H7 (cell line): ENCODE data around the gene MACIR. TPM values are rescaled to one million over a fixed set of nuclear protein-coding genes. Genes with fewer than 3 reads are reported as not detected.

Experiments
- DNase-seq: peaks from one replicate; pipeline ENCODE4 v3.0.0; 2012
- H3K27me3 ChIP-seq: 2 replicates; pipeline ENCODE4 v1.6.0; 2011; ENCODE audit warnings: mild to moderate bottlenecking, low read length; ENCODE audit not compliant: control insufficient read depth, insufficient read depth
- H3K36me3 ChIP-seq: replicated peaks from 2 replicates; pipeline ENCODE4 v1.5.1; 2011; ENCODE audit warnings: low read length; ENCODE audit not compliant: control insufficient read depth, insufficient read depth
- H3K4me3 ChIP-seq: 2 replicates; pipeline ENCODE4 v1.5.1; 2011; ENCODE audit warnings: low read depth, mild to moderate bottlenecking, control low read depth, low read length, moderate library complexity; ENCODE audit not compliant: insufficient read depth
- total RNA-seq: library from RNA; depleted of rRNA; stranded (reverse); fragments of >200 nt; shearing (Covaris generic); gene quantifications from 2 replicates; pipeline ENCODE4 v1.2.3, GENCODE V29; 2014

The MACIR gene
- total RNA-seq, 1 experiment from 2014 or later = 15.0 TPM

GRCh38 chr5:103293099-103293498 lies 34.5 kb downstream of the MACIR start:
- DNase-seq = no peak
- Histone ChIP-seq H3K36me3 (no peaks in the 10 kb centered on the region), H3K4me3 (no peak overlapping the region), H3K27me3 (no peaks in the 10 kb centered on the region)

- no peaks in the 10 kb centered on the region for H3K36me3 ChIP-seq
- no peak for DNase-seq
- H3K4me3 ChIP-seq = no peak overlapping the region
- H3K27me3 ChIP-seq = no peaks in the 10 kb centered on the region
These were observed 35.2 kb downstream of the MACIR start for GRCh38 chr5:103293719-103294118.

- H3K4me3 ChIP-seq = no peak overlapping the region
- no peak for DNase-seq
- H3K36me3 ChIP-seq = no peaks in the 10 kb centered on the region
- H3K27me3 ChIP-seq = no peaks in the 10 kb centered on the region
These were observed 36.3 kb downstream of the MACIR start for GRCh38 chr5:103294906-103295305.

- no peak for DNase-seq
- no peaks in the 10 kb centered on the region for H3K36me3 ChIP-seq
- no peak overlapping the region for H3K4me3 ChIP-seq
- H3K27me3 ChIP-seq = no peaks in the 10 kb centered on the region
These were observed 36.9 kb downstream of the MACIR start for GRCh38 chr5:103295424-103295823.

- Histone ChIP-seq H3K36me3 (no peaks in the 10 kb centered on the region), H3K27me3 (no peaks in the 10 kb centered on the region), H3K4me3 (no peak overlapping the region)
- no peak for DNase-seq
These were observed 37.3 kb downstream of the MACIR start for GRCh38 chr5:103295871-103296270.

- H3K4me3 ChIP-seq = no peak overlapping the region
- DNase-seq = no peak
- no peaks in the 10 kb centered on the region for H3K36me3 ChIP-seq
- no peaks in the 10 kb centered on the region for H3K27me3 ChIP-seq
These were observed 39.6 kb downstream of the MACIR start for GRCh38 chr5:103298117-103298516.

- Histone ChIP-seq H3K4me3 (no peak overlapping the region), H3K36me3 (no peaks in the 10 kb centered on the region), H3K27me3 (no peaks in the 10 kb centered on the region)
- DNase-seq = no peak
These were observed 40.1 kb downstream of the MACIR start for GRCh38 chr5:103298607-103299188.

- no peak for DNase-seq
- Histone ChIP-seq H3K4me3 (no peak overlapping the region), H3K36me3 (no peaks in the 10 kb centered on the region), H3K27me3 (no peaks in the 10 kb centered on the region)
These were observed 47.2 kb downstream of the MACIR start for GRCh38 chr5:103305809-103306208.

GRCh38 chr5:103307470-103307869 lies 48.9 kb downstream of the MACIR start:
- H3K36me3 ChIP-seq = no peaks in the 10 kb centered on the region
- H3K4me3 ChIP-seq = no peak overlapping the region
- H3K27me3 ChIP-seq = no peaks in the 10 kb centered on the region
- no peak for DNase-seq

- no peak for DNase-seq
- H3K4me3 ChIP-seq = no peak overlapping the region
- H3K27me3 ChIP-seq = no peaks in the 10 kb centered on the region
- H3K36me3 ChIP-seq = no peaks in the 10 kb centered on the region
These were observed 50.2 kb downstream of the MACIR start for GRCh38 chr5:103308774-103309173.

GRCh38 chr5:103313056-103313455 lies 54.5 kb downstream of the MACIR start:
- Histone ChIP-seq H3K27me3 (no peaks in the 10 kb centered on the region), H3K4me3 (no peak overlapping the region), H3K36me3 (no peaks in the 10 kb centered on the region)
- no peak for DNase-seq

- no peak for DNase-seq
- Histone ChIP-seq H3K4me3 (no peak overlapping the region), H3K27me3 (no peaks in the 10 kb centered on the region), H3K36me3 (no peaks in the 10 kb centered on the region)
These were observed 56.9 kb downstream of the MACIR start for GRCh38 chr5:103315455-103315854.

GRCh38 chr5:103327451-103327850 lies 68.9 kb downstream of the MACIR start:
- no peak for DNase-seq
- no peaks in the 10 kb centered on the region for H3K36me3 ChIP-seq
- no peak overlapping the region for H3K4me3 ChIP-seq
- no peaks in the 10 kb centered on the region for H3K27me3 ChIP-seq

- no peaks in the 10 kb centered on the region for H3K36me3 ChIP-seq
- no peaks in the 10 kb centered on the region for H3K27me3 ChIP-seq
- no peak for DNase-seq
- H3K4me3 ChIP-seq = no peak overlapping the region
These were observed 69.3 kb downstream of the MACIR start for GRCh38 chr5:103327893-103328292.
